HuH-7.5 (cell line): ENCODE data around the gene NT5DC2.
A peak's percentile ranks its signal among the peaks of the same experiment; 100 is the strongest.

Source experiments
- DNase-seq: peaks from one replicate; pipeline ENCODE4 v3.0.0; 2011; ENCODE audit warnings: low spot score

NT5DC2 gene

DNA sequence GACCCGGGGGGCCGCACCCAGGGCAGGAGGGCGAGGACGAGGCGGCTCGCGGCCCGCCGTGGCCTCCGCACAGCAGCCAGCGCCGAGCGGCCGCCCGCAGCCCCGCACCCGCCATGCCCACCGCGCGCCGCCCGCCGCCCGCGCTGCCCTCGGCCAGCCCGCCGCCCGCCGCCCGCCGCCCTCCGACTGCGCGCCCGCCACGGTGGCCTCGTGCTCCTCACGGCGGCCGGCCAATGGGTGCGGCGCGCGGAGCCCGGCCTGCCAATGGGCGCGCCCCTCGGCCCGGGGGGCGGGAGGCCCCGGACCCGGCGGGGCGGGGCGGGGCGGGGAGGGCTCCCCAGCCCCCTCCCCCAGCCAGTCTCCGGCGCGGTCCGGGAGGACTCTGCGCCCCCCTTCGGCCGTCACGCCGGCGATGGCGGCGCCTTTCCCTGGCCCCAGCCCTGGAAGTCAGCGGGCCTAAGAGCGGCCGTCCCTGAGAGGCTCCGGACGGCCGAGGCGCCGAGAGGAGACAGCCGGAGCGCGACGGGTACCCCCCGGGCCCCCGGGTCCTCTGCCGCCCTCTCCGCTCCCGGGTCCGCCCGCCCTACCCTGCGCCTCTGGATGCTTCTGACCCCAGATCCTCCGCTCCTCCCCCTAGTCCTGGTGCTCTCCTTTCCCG, at the start of gene NT5DC2:
TSS of gene NT5DC2 (minus strand) at position 235 of the 658 bp plus-strand sequence. CDS start at position 115, 120 bp downstream.
- peak; percentile 79 for DNase-seq

DNA sequence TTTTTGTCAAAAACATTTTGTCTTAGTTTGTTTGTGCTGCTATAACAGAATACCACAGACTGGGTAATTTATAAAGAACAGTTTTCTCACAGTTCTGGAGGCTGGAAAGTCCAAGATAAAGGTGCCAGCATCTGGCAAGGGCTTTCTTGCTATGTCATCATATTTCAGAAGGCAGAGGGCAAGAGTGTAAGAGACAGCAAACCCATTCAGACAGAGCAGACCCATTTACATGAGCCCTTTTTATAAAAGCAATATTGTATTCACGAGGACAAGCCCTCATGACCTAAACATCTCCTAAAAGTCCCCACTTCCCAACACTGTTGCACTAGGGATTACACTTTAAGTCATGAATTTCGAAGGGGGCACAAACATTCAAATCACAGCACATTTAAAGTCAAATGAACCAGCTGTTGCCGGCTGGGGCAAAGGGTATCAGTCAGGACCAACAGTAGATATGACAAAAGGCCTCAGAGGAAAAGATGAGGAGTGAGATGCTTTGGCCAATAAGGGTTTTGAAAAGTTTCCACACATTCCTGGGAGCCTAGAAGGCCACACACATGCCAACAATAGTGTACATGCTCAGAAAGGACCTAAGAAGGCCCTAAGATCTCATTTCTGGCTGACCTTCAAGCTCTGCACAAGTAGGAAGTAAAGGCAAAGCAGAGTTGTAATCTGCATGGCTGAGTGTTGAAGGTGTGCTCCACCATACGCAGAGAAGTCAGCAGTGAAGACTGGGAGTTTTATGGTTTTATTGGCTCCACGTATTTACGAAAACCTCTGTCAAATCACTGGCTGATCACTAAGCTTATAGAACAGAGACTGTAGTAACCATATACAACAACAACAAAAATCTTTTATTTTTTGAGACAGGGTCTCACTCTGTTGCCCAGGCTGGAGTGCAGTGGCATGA, 40.7 kb upstream of the NT5DC2 start:
- DNase-seq, result no peak

DNA sequence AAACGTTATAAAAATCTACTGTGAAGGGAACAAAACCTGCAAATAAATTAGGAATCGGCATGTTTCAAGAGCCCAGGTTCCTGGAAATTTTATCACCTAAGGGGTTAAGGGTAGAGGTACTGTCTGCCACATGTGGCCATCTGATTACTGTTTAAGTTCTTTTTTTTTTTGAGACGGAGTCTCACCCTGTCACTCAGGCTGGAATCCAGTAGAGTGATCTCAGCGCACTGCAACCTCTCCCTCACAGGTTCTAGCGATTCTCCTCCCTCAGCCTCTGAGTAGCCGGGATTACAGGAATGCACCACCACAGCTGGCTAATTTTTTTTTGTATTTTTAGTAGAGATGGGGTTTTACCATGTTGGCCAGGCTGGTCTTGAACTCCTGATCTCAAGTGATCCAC, 38.6 kb upstream of the NT5DC2 start:
- no peak for DNase-seq

DNA sequence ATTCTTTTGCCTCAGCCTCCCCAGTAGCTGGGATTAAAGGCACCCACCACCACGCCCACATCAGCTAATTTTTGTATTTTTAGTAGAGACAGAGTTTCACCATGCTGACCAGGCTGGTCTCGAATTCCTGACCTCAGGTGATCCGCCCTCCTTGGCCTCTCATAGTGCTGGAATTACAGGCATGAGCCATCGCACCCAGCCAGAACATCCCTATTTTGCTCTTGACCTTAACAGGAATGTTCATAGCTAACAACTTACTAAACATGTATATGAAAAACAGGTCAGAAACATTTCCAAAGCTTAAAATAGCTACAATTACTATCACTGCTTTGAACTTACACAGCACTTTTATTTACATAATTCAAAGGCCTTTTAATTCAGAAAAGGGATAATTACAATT, 36.4 kb upstream of the NT5DC2 start:
- no peak for DNase-seq

DNA sequence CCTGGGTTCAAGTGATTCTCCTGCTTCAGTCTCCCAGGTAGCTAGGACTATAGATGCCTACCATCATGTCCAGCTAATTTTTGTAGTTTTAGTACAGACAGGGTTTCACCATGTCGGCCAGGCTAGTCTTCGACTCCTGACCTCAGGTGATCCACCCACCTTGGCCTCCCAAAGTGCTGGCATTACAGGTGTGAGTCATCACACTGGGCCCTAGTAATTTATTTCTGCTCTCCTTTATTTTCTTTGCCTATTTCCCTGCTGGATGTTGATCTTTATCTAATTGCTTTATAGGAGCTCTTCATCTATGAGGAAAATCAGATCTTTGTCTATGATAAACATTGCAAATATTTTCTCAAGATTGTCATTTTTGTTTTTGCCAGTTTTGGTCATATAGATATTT, 34.4 kb upstream of the NT5DC2 start:
- no peak for DNase-seq

DNA sequence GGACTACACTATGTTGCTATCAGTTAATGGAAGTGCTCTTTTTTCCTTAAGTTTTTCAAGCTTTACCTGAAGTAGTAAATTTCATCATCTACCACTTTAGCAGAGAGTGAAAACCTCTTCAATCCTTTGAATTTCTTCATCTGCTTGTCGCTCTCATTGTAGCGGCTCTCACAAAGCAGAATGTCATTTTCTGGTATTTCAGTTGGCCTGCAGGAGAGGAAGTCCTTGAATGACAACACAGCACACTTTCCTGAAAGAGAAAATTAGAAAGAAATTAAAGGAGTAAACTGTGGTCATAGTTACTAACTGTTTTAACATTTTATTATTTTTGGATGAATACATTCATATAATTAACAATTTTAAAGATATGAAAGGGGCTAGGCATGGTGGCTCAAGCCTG, 30.3 kb upstream of the NT5DC2 start:
- no peak for DNase-seq

DNA sequence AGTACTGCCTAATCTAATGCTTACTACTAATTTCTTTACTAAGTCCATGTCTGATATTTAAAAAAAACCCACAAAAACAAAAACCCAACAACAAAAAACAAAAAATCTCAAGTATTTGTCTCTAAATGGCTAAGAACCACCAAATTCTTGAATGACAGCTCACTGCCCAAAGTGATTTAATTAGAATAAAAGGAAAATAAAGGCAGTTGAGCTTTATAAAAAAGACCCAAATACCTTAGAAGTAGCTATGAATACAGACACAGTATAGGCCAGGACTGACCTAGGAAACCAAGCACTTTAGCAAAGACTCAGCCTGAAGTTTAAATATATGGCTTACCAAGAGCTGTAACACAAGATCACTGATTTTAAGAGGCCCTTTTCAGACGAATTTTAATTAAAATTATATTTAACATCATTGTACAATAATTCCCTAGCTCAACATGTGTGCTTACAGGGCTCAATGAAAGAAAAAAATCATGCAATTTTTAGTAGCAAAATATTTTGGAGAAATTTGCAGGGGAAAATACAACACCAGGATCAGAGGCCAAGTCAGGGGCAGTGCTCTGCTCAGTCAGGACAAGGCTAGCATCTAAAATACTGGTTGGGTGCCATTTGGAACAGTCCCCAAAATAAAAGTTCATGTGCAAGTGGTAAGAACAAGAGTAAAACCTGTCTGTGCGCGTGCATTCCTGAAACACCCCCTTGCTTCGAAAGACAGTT, 27.5 kb upstream of the NT5DC2 start:
- DNase-seq, result no peak

DNA sequence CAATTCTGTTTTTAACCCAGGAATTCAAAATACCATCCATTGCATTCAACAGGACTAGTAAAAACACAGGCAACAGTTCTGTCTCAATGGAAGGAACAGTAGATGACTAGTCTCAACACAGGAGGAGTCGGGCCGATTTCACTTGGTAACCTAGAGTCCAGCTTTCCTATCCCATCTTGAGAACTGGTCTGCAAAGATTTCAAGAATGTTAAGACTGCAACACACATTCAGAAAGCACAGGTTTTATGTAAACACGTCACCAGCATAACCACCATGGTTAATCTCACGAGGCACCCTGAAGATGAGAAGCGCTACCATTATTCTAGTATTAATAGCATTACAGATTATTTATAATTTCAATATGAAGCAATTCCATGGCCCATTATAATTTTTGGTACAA, 24.8 kb upstream of the NT5DC2 start:
- DNase-seq, result no peak

DNA sequence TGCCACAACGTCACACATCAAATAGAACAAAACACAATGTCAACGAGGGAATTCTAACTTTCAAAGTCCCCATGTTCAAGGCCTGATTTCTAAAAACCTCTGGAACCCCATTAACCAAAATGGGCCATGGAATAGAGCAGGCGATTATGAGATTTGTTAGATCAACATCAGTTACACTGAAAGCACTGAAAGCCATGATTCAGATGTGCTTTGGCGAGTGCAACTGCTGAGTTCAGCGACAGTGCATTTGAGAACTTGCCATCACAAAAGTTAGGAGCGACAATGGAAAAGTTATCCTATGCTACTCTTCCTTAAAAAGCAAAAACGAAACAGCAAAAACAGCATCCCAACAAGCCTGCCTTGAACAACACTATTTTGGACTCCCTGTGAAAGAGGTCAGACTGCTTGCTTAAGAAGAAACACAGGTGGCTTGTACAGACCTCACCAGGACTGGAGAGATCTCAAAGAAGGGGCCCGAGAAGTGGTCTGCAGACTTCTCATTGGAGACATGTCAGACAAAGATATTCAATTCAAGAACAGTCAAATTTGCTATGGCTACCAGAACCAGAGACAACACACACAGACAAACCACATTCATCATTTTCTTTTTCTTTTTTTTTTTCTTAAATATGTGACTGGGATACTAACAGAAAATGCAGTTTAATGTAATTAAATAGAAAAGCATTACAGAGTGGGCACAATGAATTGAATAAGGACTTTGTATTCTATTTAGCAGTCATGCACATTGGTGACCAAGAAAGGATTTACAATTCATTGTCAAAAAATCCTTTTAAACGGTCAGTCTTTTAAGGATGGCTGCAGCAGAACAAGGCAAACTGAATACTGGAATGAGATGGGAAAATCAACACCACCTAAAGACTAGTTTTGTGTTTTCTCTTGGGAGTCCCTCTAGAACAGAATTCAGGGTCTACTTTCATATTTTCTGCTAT, 23.6 kb upstream of the NT5DC2 start:
- no peak for DNase-seq

DNA sequence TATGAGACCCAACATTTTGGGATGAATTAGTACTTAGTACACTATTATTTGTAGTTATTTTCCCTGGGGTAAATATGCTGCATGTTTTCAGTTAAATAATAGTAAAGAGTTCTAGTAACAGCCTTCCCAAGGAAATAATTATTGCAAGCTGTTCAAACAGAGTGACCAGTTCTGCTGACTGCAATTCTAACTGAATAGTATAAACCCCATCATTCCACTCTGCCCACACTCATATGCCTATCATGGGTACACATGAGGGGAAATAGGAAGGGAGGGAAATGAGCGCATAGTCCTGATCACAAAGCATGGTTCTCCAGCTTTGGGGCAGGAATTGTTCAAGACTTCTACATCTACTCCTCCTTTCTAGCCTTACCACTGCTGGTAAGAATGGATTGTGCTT, 21.4 kb upstream of the NT5DC2 start:
- no peak for DNase-seq

DNA sequence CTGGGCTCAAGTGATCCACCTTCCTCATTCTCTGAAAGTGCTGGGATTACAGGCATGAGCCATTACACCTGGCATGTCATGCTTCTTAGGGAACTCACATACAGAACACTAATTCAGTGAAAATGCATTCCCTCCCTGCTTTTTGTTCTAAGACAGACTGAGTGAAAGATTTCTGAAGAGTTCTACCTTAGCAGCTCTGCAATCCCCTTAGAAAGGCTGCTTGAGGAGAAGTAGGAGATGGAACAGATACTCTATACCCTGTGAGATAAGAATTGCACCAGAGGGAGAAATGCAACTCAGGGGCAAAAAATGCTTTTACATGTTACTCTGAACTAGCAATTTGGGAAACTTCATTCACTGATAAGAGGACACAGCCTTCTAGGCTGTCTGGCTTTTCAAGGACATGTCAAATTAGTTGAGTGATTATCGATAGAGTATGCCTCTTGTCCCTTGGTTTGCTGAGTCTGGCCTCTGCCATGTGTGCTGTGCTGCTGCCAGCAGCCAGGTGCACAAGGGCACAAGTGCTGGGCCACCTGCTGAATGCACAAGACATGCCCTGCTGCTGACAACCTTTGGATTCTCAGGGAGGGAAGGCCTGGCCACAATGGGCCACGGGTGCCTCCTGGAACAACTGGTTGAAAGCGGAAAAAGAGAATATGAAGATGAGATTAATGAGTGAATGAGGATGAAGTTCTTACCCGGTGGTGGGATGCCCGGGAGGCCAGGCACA, 20.5 kb upstream of the NT5DC2 start:
- DNase-seq, result no peak

DNA sequence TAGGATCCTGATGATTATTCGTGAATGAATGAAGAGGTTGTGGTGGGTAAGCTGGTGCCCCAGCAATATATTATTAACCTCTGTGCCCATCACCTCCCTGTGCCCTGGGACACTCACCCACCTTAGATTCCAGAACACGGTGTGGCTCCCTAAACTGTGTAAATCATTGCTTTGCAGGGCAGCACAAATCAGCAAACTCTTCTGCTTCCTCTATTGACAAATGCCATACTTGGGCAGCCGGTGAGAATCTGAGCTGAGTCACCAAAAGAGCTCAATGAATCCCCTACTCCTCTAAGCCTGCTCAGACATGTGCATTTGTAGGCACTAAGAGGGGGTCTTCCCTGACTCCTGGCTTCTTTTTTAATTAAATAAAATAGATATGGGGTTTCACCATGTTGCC, 18.4 kb upstream of the NT5DC2 start:
- DNase-seq, result no peak

DNA sequence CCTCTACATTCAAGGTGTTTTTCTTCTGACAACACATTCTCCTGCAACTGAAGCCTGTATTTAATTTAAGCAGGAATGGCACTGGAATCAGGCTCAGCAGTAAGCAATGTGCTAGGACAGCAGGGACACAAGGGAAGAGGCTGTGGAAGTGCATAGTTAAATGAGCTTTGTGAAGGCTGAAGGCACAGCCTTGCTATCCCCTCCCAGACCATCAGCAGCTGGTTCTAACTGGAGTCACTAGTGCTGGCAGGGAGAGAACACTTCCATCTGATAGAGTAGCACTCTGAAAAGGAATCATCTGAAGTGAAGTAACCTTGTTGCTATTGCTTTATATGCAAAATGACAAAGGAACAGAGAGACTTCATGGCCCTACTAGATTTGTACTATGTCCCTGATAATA, 17.5 kb upstream of the NT5DC2 start:
- no peak for DNase-seq

DNA sequence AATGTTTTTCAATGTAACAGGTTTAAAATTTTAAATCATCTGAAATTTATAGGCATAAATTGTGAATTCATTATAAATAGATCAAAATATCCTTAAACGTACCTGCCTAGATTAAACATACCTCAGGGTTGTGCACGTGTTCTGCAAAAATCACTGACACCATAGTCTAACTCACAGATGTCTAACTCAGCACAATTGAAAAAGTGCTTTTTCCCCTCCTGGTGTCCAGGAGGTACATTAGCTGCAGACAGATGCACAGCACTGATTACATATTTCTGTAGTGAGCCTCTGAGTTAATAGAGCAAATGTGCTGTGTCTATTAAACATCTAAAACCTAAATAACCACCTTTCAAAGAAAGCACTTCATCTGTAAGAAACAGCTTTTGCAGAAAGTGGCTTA, 13.5 kb upstream of the NT5DC2 start:
- DNase-seq, result no peak

DNA sequence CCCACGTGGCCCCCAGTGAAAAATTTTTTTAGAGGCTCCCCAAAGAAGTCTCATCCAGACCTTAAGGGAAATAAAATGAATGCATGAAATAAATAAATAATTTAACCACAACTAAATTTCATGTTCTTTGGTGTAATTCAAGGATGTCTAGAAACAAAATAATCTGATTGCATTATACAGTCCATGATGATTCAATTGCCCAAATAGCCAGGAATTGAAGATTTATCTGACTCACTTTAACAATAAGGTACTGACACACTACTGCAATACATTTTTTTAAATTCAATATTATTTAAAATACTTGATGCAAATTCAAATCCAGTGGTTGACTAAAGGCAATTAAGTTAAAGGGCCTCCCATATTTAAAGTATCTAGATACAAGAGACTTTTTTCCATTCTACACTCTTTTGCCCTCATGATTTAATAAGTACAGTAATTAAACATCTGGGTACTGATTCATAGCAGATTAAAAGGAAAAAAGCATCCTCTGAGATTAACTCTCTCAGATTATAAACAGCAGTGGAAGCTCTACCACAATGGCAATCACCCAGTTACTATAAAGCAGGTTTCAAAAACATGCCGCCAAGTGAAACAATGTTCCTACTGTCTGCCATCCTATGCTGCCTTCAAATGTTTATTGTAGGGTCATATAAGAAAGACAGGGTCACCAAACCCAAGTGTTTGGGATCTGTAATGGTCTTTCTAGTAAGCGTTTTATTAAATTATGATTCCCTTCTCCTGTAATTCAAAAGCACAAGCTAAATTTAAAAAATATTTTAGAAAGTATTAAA, 12.6 kb upstream of the NT5DC2 start:
- no peak for DNase-seq

DNA sequence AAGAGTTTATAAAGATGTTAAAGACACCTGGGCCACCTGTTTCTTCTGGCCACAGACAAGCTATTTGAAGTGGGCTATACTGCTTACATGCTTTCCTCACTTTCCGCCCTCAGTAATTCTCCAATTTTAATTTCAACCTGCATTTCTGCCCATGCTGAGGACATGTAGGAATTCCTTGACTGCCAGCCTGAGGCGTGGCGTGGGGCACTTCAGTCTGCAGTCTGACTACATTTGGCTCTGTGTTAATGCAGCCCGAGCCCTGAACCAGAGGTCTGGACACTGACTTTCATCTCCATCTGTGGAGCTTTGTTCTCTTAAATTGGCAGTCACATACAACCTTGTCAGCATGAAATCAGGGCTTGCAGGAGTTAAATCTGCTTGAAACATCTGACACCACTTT, 11.3 kb upstream of the NT5DC2 start:
- no peak for DNase-seq

DNA sequence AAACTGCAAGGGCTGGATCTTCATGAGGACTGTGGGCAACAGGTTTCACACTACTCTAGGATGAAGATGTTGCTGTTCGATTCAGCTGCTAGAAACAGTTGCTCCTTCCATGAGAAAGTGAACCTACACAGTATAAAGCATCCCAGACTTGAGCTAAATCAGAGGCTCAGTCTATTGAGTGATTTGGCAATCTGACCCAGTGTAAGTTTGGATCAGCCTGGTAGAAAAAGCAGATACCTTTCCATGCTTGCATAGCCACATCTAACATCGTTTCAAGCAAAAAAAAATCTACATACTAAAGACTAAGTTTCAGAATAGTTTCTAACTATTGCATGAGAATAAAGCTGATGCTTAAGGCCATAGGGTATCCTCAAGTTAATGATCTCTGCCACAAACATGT, 7.4 kb upstream of the NT5DC2 start:
- no peak for DNase-seq

DNA sequence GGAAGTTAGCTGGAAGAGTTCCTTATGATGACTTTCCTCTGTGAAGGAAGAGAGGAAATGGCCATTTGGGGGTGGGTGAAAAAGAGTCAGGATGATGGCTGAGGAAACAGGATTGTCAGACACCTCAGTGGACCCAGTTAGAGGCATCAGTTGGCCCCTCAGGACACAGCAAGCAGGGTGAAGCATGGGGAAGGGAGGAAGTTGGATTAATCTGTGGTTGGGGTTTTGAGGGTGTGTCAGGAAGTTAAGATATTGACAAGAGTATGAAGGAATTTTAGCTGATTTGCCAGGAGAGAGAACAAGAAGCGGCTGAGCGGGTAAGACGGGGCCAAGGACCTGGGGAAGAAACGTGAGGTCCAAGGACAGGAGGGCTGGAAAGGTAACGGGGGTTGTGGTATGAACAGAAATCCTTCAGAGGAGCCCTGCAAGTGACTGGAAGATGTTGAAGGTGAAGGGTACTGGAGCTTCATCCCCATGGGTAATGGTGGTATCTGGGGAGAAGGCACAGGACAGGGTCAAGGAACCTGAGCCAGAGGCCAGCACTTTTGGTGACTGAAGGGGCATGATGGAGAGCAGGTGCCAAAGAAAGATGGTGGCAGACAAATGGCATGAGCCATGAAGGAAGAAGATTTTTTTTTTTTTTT, 5.5 kb upstream of the NT5DC2 start:
- no peak for DNase-seq

DNA sequence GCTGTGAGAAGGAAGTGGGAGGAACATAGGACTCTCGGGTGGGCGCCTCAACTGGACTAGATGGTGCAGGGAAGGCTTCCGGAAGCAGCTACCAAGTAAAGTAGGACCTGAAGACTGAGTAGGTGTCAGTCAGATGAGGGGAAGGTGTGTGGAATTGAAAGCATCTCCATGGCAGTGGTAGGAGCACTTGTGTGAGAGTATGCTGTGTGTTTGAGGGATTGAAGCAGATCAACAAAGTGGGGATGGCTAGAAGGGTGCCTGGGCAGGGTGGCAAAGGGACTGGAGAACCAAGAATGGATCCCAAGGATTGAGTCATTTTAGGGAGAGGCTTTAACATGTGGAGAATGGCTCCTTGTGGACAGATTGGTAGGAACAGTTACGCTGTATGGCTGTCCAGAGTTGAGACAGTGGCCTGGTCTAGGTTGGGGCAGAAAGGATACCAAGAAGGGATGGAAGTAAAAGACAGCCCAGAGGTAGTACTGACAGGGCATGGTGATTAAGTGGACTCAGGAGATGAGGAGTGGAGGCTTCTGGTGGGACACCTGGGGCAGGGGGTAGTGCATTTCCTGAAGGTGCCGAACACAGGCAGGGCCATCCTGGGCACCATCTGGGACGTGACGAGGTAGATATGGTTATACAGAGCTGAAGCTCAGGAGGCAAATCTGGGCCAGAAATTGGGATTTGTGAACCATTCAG, 4.2 kb upstream of the NT5DC2 start:
- no peak for DNase-seq
